NT2/D1 (cell line): ENCODE data around the gene GLT8D2.

Experiments used
- SUZ12 ChIP-seq: IDR thresholded peaks from 2 replicates; pipeline ENCODE4 v1.6.1; 2011; ENCODE audit not compliant: insufficient read length, insufficient read depth; ENCODE audit errors: extremely low read depth
- YY1 ChIP-seq: IDR thresholded peaks from 2 replicates; pipeline ENCODE4 v1.6.1; 2011; ENCODE audit not compliant: insufficient read length, insufficient read depth
- ZNF274 ChIP-seq: IDR thresholded peaks from 2 replicates; pipeline ENCODE4 v1.6.1; 2011; ENCODE audit warnings: mild to moderate bottlenecking, low read depth, low read length

- TF ChIP-seq SUZ12 (no peak), YY1 (no peak), ZNF274 (no peak)
These were observed 30.8 kb upstream of the GLT8D2 start for GRCh38 chr12:104080764-104081163.
